ENCODE data around the gene TGM1.
A peak's percentile ranks its signal among the peaks of the same experiment; 100 is the strongest.
"Not testable (repeated sequence)": the region's sequence is repeated elsewhere in the genome, so short reads cannot be mapped to it uniquely, and the experiment has no call there.

The TGM1 gene

GRCh38 chr14:24232121-24232644 lies 30.8 kb downstream of the TGM1 start, which contains the start of gene NEDD8:
NEDD8 (minus strand) TSS chr14:24232367; CDS start chr14:24232267, 100 bp downstream.
- DNase-seq, result peak; percentile 90

GRCh38 chr14:24231263-24232120 lies 31.5 kb downstream of the TGM1 start:
- DNase-seq, result peak; percentile 33

GRCh38 chr14:24228902-24229301 lies 34.1 kb downstream of the TGM1 start:
- DNase-seq, result no peak

- DNase-seq, result no peak
Observed at GRCh38 chr14:24226473-24226872, 36.5 kb downstream of the TGM1 start.

GRCh38 chr14:24224618-24225071 lies 38.3 kb downstream of the TGM1 start:
- DNase-seq, result no peak

- not testable (repeated sequence) for DNase-seq
Observed at GRCh38 chr14:24222987-24223386, 40.0 kb downstream of the TGM1 start.

- no peak for DNase-seq
Observed at GRCh38 chr14:24219521-24219920, 43.5 kb downstream of the TGM1 start.

- DNase-seq, result no peak
Observed at GRCh38 chr14:24219080-24219479, 43.9 kb downstream of the TGM1 start.

GRCh38 chr14:24216876-24217275 lies 46.1 kb downstream of the TGM1 start:
- not testable (repeated sequence) for DNase-seq

GRCh38 chr14:24216345-24216699 lies 46.7 kb downstream of the TGM1 start:
- DNase-seq, result no peak

GRCh38 chr14:24215495-24216344 lies 47.3 kb downstream of the TGM1 start, which contains the start of gene MDP1:
MDP1 (minus strand) TSS chr14:24216066; CDS start chr14:24215955, 111 bp downstream.
- peak; percentile 93 for DNase-seq

- no peak for DNase-seq
Observed at GRCh38 chr14:24213866-24214662, 48.9 kb downstream of the TGM1 start.

GRCh38 chr14:24212924-24213865 lies 49.8 kb downstream of the TGM1 start, which contains the start of gene CHMP4A:
CHMP4A (minus strand) TSS chr14:24213488; CDS start chr14:24213439, 49 bp downstream.
- DNase-seq, result peak; percentile 97

GRCh38 chr14:24211311-24211710 lies 51.7 kb downstream of the TGM1 start:
- no peak for DNase-seq

GRCh38 chr14:24207625-24208024 lies 55.4 kb downstream of the TGM1 start:
- DNase-seq, result no peak

GRCh38 chr14:24207104-24207551 lies 55.8 kb downstream of the TGM1 start:
- DNase-seq, result peak; percentile 18

GRCh38 chr14:24206260-24207103 lies 56.5 kb downstream of the TGM1 start:
- DNase-seq, result no peak

- DNase-seq, result no peak
Observed at GRCh38 chr14:24204163-24205146, 58.5 kb downstream of the TGM1 start.
